ENCODE measurements around the gene PTPRD. TPM values are rescaled to one million over a fixed set of nuclear protein-coding genes. Genes with fewer than 3 reads are reported as not detected.

Gene PTPRD
- total RNA-seq, 1 experiment from 2014 or later: 0.02 TPM

GRCh38 chr9:9033022-9033421 lies 1579.8 kb downstream of the PTPRD start:
- ATAC-seq: no peak
- H3K9me3 ChIP-seq (ENCODE audit: control insufficient read depth in 1 of 2, insufficient read depth in 1 of 2, low read depth in 1 of 2, low read length in 2 of 2): peaks cover 18% of the 10 kb centered on the region in 2 experiments; a peak in 2 of 4 replicates
- intact Hi-C loops (cut with micrococcal nuclease): no loop called here
- H3K4me3 ChIP-seq (replicated peaks in 1 of 2; ENCODE audit: low read depth in 1 of 2, low read length in 2 of 2): no peak overlapping the region
- CTCF ChIA-PET: no interaction called here
- no peaks in the 10 kb centered on the region for H3K9me2 ChIP-seq (ENCODE audit: insufficient read depth)
- no peaks in the 10 kb centered on the region for H3K36me3 ChIP-seq (ENCODE audit: control insufficient read depth in 1 of 2, insufficient read depth in 2 of 2, low read length in 2 of 2)
- H3K4me1 ChIP-seq (ENCODE audit: control insufficient read depth in 1 of 2, insufficient read depth in 2 of 2, low read length in 2 of 2): no peaks in the 10 kb centered on the region
- no peaks in the 10 kb centered on the region for H3K27me3 ChIP-seq (ENCODE audit: insufficient read depth, low read length)
- POLR2A ChIA-PET: no interaction called here
- BruUV-seq (replicated peaks): no TSS peak
- H3K9ac ChIP-seq (ENCODE audit: low read length): no peak overlapping the region
- H3K4me2 ChIP-seq (ENCODE audit: low read length): no peak overlapping the region
- H3K79me2 ChIP-seq (ENCODE audit: insufficient read depth, low read length): no peaks in the 10 kb centered on the region
- TF ChIP-seq MAX (IDR thresholded peaks at IDR 0.05) (no peak), CBX3 (IDR thresholded peaks at IDR 0.05; ENCODE audit: low read depth) (no peak), YY1 (IDR thresholded peaks at IDR 0.05; ENCODE audit: extremely low read depth, insufficient replicate concordance, low read depth, low read length) (no peak), SP1 (IDR thresholded peaks at IDR 0.05; ENCODE audit: low read depth) (no peak), CEBPB (IDR thresholded peaks at IDR 0.05; ENCODE audit: low read depth) (no peak), ZFX (IDR thresholded peaks at IDR 0.05) (no peak), CTCF (IDR thresholded peaks at IDR 0.05 in 2 of 3, conservative IDR thresholded peaks at IDR 0.05 in 1 of 3; ENCODE audit: borderline replicate concordance in 1 of 3, insufficient read depth in 1 of 3, low read depth in 2 of 3, low read length in 2 of 3) (no peak), TCF7L2 (IDR thresholded peaks at IDR 0.05; ENCODE audit: borderline replicate concordance, extremely low read depth, insufficient read depth, insufficient read length) (no peak), SIN3A (IDR thresholded peaks at IDR 0.05; ENCODE audit: low read depth) (no peak), RAD21 (IDR thresholded peaks at IDR 0.05; ENCODE audit: low read depth) (no peak)
- RAD21 ChIA-PET (ENCODE audit: low non-redundant PET in 1 of 2, low total read pairs in 2 of 2, uncharacterized antibody in 2 of 2, unreplicated experiment in 2 of 2): no interaction called here
- H3K27ac ChIP-seq (ENCODE audit: low read depth, low read length): no peak overlapping the region
- DNase-seq (ENCODE audit: low read depth, low spot score): no peak
- H2AFZ ChIP-seq (ENCODE audit: low read depth, low read length, poor library complexity, severe bottlenecking): no peak overlapping the region
- no peaks in the 10 kb centered on the region for H4K20me1 ChIP-seq (ENCODE audit: insufficient read depth)
